ENCODE data around the gene SAMD4A.
"Not testable (repeated sequence)": the region's sequence is repeated elsewhere in the genome, so short reads cannot be mapped to it uniquely, and the experiment has no call there.

DNA sequence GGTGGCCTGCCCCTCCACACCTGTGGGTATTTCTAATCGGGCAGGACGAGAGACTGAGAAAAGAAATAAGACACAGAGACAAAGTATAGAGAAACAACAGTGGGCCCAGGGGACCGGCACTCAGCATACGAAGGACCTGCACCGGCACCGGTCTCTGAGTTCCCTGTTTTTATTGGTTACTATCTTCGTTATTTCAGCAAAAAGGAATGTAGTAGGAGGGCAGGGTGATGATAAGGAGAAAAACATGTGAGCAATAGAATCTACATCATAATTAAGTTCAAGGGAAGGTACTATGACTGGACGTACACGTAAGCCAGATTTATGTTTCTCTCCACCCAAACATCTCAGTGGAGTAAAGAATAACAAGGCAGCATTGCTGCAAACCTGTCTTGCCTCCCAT lies 185.7 kb downstream of the SAMD4A start:
- not testable (repeated sequence) for TF ChIP-seq CTCF (IDR thresholded peaks at IDR 0.05; ENCODE audit: low read length); EZH2 (IDR thresholded peaks at IDR 0.05; ENCODE audit: borderline replicate concordance, low read length)

Data from OCI-LY1 (cell line).